OCI-LY1 (cell line): ENCODE data around the gene VMP1.

Experiments used
- EZH2 ChIP-seq: fragments of 200-600 bp; sonication (generic), shearing (Covaris generic); IDR thresholded peaks from 2 replicates; pipeline ENCODE4 v1.8.0; 2017; ENCODE audit warnings: borderline replicate concordance, mixed run types, mild to moderate bottlenecking, antibody characterized with exemption, low read length, moderate library complexity, mixed read lengths
- TF ChIP-seq, protein P1 (sequence below): fragments of 200-600 bp; sonication (generic), shearing (Covaris generic); IDR thresholded peaks from 2 replicates; pipeline ENCODE4 v1.5.1; 2017; ENCODE audit warnings: mild to moderate bottlenecking, antibody characterized with exemption, low read length, moderate library complexity, mixed read lengths

DNA sequence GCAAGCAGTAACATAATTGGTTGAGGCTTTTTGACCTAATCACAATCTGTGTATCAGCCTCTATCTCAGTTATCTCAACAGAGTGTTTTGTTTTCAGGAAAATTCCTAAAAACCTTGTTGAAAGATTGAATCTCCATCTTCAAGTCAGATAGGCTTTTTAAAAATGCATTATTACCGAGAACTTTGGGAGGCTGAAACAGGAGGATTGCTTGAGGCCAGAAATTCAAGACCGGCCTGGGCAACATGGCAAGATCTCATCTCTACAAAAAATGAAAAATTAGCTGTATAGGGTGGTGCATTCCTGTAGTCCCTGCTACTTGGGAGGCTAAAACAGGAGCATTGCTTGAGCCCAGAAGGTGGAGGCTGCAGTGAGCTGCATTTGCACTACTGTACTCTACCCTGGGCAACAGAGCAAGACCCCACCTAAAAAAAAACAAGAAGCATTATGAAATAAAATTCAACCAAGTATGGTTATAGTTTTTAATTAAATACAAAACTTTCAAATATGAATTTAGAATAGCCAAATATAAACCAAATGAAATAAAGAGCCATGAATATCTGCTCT lies 68.4 kb downstream of the VMP1 start:
- TF ChIP-seq, protein P1, sequence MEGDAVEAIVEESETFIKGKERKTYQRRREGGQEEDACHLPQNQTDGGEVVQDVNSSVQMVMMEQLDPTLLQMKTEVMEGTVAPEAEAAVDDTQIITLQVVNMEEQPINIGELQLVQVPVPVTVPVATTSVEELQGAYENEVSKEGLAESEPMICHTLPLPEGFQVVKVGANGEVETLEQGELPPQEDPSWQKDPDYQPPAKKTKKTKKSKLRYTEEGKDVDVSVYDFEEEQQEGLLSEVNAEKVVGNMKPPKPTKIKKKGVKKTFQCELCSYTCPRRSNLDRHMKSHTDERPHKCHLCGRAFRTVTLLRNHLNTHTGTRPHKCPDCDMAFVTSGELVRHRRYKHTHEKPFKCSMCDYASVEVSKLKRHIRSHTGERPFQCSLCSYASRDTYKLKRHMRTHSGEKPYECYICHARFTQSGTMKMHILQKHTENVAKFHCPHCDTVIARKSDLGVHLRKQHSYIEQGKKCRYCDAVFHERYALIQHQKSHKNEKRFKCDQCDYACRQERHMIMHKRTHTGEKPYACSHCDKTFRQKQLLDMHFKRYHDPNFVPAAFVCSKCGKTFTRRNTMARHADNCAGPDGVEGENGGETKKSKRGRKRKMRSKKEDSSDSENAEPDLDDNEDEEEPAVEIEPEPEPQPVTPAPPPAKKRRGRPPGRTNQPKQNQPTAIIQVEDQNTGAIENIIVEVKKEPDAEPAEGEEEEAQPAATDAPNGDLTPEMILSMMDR: no peak
- TF ChIP-seq EZH2: no peak
